Measurements from ENCODE around the gene PDHX.

Gene PDHX

DNA sequence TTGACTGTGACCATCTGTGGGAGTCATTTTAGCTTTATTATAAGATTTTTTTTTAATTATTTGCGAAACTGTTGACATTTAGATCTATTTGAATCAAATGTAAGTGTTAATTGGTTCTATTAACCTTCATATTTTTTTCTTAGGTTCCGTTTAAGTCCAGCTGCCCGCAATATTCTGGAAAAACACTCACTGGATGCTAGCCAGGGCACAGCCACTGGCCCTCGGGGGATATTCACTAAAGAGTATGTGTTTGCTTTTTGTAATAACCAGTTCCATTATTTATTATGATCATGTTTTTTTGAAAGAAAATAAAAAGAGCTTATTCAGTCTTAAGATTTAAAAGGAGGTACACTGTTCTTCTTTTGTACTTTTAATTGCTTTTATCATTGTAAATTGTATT lies 43.9 kb downstream of the PDHX start:
- ChIA-PET POLR2A (ENCODE audit: low non-redundant PET) (no interaction called here), CTCF (no interaction called here)
- TF ChIP-seq, protein P1, sequence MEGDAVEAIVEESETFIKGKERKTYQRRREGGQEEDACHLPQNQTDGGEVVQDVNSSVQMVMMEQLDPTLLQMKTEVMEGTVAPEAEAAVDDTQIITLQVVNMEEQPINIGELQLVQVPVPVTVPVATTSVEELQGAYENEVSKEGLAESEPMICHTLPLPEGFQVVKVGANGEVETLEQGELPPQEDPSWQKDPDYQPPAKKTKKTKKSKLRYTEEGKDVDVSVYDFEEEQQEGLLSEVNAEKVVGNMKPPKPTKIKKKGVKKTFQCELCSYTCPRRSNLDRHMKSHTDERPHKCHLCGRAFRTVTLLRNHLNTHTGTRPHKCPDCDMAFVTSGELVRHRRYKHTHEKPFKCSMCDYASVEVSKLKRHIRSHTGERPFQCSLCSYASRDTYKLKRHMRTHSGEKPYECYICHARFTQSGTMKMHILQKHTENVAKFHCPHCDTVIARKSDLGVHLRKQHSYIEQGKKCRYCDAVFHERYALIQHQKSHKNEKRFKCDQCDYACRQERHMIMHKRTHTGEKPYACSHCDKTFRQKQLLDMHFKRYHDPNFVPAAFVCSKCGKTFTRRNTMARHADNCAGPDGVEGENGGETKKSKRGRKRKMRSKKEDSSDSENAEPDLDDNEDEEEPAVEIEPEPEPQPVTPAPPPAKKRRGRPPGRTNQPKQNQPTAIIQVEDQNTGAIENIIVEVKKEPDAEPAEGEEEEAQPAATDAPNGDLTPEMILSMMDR (conservative IDR thresholded peaks at IDR 0.05; ENCODE audit: low read depth), result no peak
- no peak for DNase-seq (ENCODE audit: low spot score)
- no peak overlapping the region for H3K27ac ChIP-seq

DNA sequence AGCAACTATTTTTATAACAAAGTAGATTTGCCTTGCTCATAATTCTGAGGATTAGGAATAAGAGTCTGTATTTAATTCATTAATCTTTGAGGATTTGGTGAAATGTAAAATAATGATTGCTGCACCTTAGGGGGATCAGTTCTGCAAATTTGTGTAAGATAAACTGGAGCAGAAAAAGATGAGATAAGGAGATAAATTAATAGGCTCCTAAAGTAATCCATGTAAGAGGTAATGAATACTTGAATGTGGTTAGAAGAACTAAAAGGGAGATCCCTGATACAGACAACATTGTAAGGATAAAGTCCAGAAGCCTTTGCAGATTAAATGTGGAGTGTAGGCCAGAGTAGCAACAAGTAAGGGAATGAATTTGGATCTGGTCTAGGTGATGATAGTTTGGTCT lies 45.6 kb downstream of the PDHX start:
- CTCF ChIA-PET, result no interaction called here
- no peak overlapping the region for H3K27ac ChIP-seq
- POLR2A ChIA-PET (ENCODE audit: low non-redundant PET), result no interaction called here
- no peak for DNase-seq (ENCODE audit: low spot score)
- TF ChIP-seq, protein P1 (conservative IDR thresholded peaks at IDR 0.05; ENCODE audit: low read depth), result no peak

DNA sequence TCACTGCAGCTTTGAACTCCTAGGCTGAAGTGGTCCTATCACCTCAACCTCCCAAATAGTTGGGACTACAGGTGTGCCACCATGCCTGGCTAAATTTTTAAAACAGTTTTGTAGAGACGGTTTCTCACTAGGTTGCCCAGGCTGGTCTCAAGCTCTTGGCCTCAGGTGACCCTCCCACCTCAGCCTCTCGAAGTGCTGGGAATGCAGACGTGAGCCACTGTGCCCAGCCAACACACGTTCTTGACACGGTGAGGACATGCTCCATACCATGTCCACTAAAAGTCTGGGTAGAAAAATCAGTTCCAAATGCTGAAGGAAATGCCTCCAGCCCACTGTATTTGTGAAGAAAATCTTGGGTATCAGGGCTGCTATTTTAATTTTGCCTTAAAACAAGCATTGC lies 46.9 kb downstream of the PDHX start:
- TF ChIP-seq, protein P1 (conservative IDR thresholded peaks at IDR 0.05; ENCODE audit: low read depth), result no peak
- no peak for DNase-seq (ENCODE audit: low spot score)
- CTCF ChIA-PET, result interaction anchor here (0.7 kb wide), 1 partner anchor 92 kb away, joined by 3 read pairs; no protein-coding TSS in a partner anchor
- H3K27ac ChIP-seq, result no peak overlapping the region
- POLR2A ChIA-PET (ENCODE audit: low non-redundant PET), result no interaction called here

GRCh38 chr11:34964610-34965331 lies 48.4 kb downstream of the PDHX start:
- ChIA-PET CTCF (no interaction called here), POLR2A (ENCODE audit: low non-redundant PET) (no interaction called here)
- no peak overlapping the region for H3K27ac ChIP-seq
- TF ChIP-seq, protein P1 (conservative IDR thresholded peaks at IDR 0.05; ENCODE audit: low read depth), result no peak
- no peak for DNase-seq (ENCODE audit: low spot score)

- DNase-seq (ENCODE audit: low spot score), result no peak
- POLR2A ChIA-PET (ENCODE audit: low non-redundant PET), result no interaction called here
- CTCF ChIA-PET, result no interaction called here
- TF ChIP-seq, protein P1 (conservative IDR thresholded peaks at IDR 0.05; ENCODE audit: low read depth), result no peak
- no peak overlapping the region for H3K27ac ChIP-seq
These were observed 52.4 kb downstream of the PDHX start for GRCh38 chr11:34968862-34969261.

GRCh38 chr11:34970033-34970432 lies 53.6 kb downstream of the PDHX start:
- DNase-seq (ENCODE audit: low spot score), result no peak
- no peak overlapping the region for H3K27ac ChIP-seq
- POLR2A ChIA-PET (ENCODE audit: low non-redundant PET), result no interaction called here
- TF ChIP-seq, protein P1 (conservative IDR thresholded peaks at IDR 0.05; ENCODE audit: low read depth), result no peak
- CTCF ChIA-PET, result interaction anchor here (1.0 kb wide), 1 partner anchor 22 kb away, joined by 3 read pairs; no protein-coding TSS in a partner anchor

All from RWPE1 (cell line).